OCI-LY3 (cell line): ENCODE data around the gene TAF5.

ENCODE experiments used
- CTCF ChIP-seq: fragments of 200-600, 300-600 bp; sonication (generic); IDR thresholded peaks from 2 replicates; pipeline ENCODE4 v1.5.1; 2014; ENCODE audit warnings: antibody characterized with exemption, low read length, low read depth
- EZH2phosphoT487 ChIP-seq: fragments of 200-600 bp; shearing (Covaris generic); IDR thresholded peaks from 2 replicates; pipeline ENCODE4 v1.6.1; 2018; ENCODE audit warnings: antibody characterized with exemption, mixed run types, low read depth

- TF ChIP-seq CTCF (no peak), EZH2phosphoT487 (no peak)
These were observed 6.5 kb downstream of the TAF5 start for GRCh38 chr10:103374263-103374662.
